Ectodermal cell (in vitro differentiated cells): ENCODE measurements around the gene CCT3.
"Not testable (repeated sequence)": the region's sequence is repeated elsewhere in the genome, so short reads cannot be mapped to it uniquely, and the experiment has no call there.

ENCODE experiments used
- H3K27ac ChIP-seq: 2 replicates; pipeline ENCODE4 v1.7.0; 2013; ENCODE audit warnings: mild to moderate bottlenecking, low read depth, low read length; ENCODE audit not compliant: insufficient read depth, poor library complexity, severe bottlenecking
- H3K27me3 ChIP-seq: 2 replicates; pipeline ENCODE4 v1.7.0; 2013; ENCODE audit warnings: mild to moderate bottlenecking, low read length; ENCODE audit not compliant: insufficient read depth, control insufficient read depth, poor library complexity, severe bottlenecking
- H3K36me3 ChIP-seq: one replicate; pipeline ENCODE4 v1.7.0; 2013; ENCODE audit warnings: low read length; ENCODE audit not compliant: control insufficient read depth, insufficient read depth
- H3K4me1 ChIP-seq: one replicate; pipeline ENCODE4 v1.7.0; 2013; ENCODE audit warnings: low read length; ENCODE audit not compliant: control insufficient read depth, insufficient read depth
- H3K4me3 ChIP-seq: 2 replicates; pipeline ENCODE4 v1.7.0; 2013; ENCODE audit warnings: low read depth, low read length, control low read depth; ENCODE audit not compliant: insufficient read depth
- H3K9me3 ChIP-seq: 2 replicates; pipeline ENCODE4 v1.7.0; 2013; ENCODE audit warnings: mild to moderate bottlenecking, low read length, moderate library complexity; ENCODE audit not compliant: control insufficient read depth
- WGBS, 2 experiments: methylation state at CpG; one replicate each; pipeline ENCODE4 v1.1.7; 2013; ENCODE audit warnings: missing lambda C conversion rate in 2 of 2; 5-methylcytosine and 5-hydroxymethylcytosine counted together

CCT3 gene

GRCh38 chr1:156356875-156357534 is 18.9 kb upstream of the CCT3 start:
- no peaks in the 10 kb centered on the region for H3K36me3 ChIP-seq
- no peak overlapping the region for H3K27ac ChIP-seq
- H3K27me3 ChIP-seq, result peaks cover 25% of the 10 kb centered on the region
- H3K4me3 ChIP-seq, result no peak overlapping the region
- 11 to 13% methylated on average over 22 of the region's 22 CpGs for WGBS, 2 experiments
- no peaks in the 10 kb centered on the region for H3K4me1 ChIP-seq
- no peaks in the 10 kb centered on the region for H3K9me3 ChIP-seq

- WGBS, 2 experiments, result 73 to 77% methylated on average over 6 of the region's 6 CpGs
- H3K4me1 ChIP-seq, result no peaks in the 10 kb centered on the region
Observed at GRCh38 chr1:156356262-156356874, 18.3 kb upstream of the CCT3 start.

DNA sequence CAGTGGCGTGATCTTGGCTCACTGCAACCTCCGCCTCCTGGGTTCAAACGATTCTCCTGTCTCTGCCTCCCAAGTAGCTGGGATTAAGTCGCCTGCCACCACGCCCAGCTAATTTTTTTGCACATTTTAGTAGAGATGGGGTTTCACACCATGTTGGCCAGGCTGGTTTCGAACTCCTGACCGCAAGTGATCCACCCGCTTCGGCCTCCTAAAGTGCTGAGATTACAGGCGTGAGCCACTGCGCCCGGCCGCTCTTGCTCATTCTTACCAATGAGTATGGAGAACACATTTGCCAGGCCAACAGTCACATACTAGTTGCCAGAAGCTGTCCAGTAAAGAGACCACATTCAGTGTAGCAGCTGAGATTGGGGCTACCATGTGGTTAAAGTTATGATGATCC is 14.4 kb upstream of the CCT3 start:
- not testable (repeated sequence) for H3K9me3 ChIP-seq, H3K4me3 ChIP-seq, H3K27ac ChIP-seq, H3K36me3 ChIP-seq, H3K4me1 ChIP-seq
- peaks cover 22% of the 10 kb centered on the region for H3K27me3 ChIP-seq
- WGBS, 2 experiments, result 92 to 94% methylated on average over 13 of the region's 13 CpGs

More at GRCh38 chr1:156356262-156356874, 18.3 kb upstream of the CCT3 start:
- H3K36me3 ChIP-seq, result no peaks in the 10 kb centered on the region
- H3K9me3 ChIP-seq, result no peaks in the 10 kb centered on the region
- no peak overlapping the region for H3K27ac ChIP-seq
- peaks cover 25% of the 10 kb centered on the region for H3K27me3 ChIP-seq
- H3K4me3 ChIP-seq, result no peak overlapping the region

- no peaks in the 10 kb centered on the region for H3K4me1 ChIP-seq
- 85 to 88% methylated on average over 4 of the region's 4 CpGs for WGBS, 2 experiments
- no peak overlapping the region for H3K27ac ChIP-seq
Observed at GRCh38 chr1:156347331-156347730, 9.2 kb upstream of the CCT3 start.

DNA sequence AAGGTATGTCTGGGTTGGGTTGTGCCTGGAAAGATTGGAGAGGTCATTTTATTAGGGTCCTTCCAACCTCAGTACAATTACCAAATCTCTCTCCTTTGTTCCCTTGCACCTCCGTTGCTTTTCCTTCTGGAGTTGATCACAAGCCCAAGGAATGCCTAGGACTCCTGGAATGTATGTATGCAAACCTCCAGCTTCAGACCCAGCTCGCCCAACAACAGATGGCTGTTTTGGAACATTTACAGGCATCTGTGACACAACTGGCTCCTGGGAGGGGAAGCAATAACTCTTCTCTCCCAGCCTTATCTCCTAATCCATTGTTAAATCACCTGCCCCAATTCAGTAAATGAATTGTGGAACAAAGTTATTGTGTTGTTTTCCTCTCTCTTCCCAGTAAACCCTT is 8.5 kb upstream of the CCT3 start:
- Histone ChIP-seq H3K4me1 (no peaks in the 10 kb centered on the region), H3K36me3 (no peaks in the 10 kb centered on the region), H3K27me3 (peaks cover 8% of the 10 kb centered on the region), H3K9me3 (no peaks in the 10 kb centered on the region), H3K4me3 (no peak overlapping the region), H3K27ac (no peak overlapping the region)
- 66 to 72% methylated on average over 2 of the region's 2 CpGs for WGBS, 2 experiments

More at GRCh38 chr1:156347331-156347730, 9.2 kb upstream of the CCT3 start:
- Histone ChIP-seq H3K4me3 (no peak overlapping the region), H3K36me3 (no peaks in the 10 kb centered on the region), H3K27me3 (peaks cover 8% of the 10 kb centered on the region), H3K9me3 (no peaks in the 10 kb centered on the region)

- H3K9me3 ChIP-seq, H3K27ac ChIP-seq, H3K4me3 ChIP-seq, H3K4me1 ChIP-seq, H3K36me3 ChIP-seq, H3K27me3 ChIP-seq: not testable (repeated sequence)
- 88 to 94% methylated on average over 2 of the region's 2 CpGs for WGBS, 2 experiments
Observed at GRCh38 chr1:156346035-156346434, 7.9 kb upstream of the CCT3 start.

GRCh38 chr1:156344409-156344808 is 6.3 kb upstream of the CCT3 start:
- no peaks in the 10 kb centered on the region for H3K9me3 ChIP-seq
- 87 to 94% methylated on average over 3 of the region's 3 CpGs for WGBS, 2 experiments
- H3K27me3 ChIP-seq, result peaks cover 8% of the 10 kb centered on the region
- no peak overlapping the region for H3K27ac ChIP-seq
- no peak overlapping the region for H3K4me3 ChIP-seq
- H3K36me3 ChIP-seq, result no peaks in the 10 kb centered on the region
- no peaks in the 10 kb centered on the region for H3K4me1 ChIP-seq

DNA sequence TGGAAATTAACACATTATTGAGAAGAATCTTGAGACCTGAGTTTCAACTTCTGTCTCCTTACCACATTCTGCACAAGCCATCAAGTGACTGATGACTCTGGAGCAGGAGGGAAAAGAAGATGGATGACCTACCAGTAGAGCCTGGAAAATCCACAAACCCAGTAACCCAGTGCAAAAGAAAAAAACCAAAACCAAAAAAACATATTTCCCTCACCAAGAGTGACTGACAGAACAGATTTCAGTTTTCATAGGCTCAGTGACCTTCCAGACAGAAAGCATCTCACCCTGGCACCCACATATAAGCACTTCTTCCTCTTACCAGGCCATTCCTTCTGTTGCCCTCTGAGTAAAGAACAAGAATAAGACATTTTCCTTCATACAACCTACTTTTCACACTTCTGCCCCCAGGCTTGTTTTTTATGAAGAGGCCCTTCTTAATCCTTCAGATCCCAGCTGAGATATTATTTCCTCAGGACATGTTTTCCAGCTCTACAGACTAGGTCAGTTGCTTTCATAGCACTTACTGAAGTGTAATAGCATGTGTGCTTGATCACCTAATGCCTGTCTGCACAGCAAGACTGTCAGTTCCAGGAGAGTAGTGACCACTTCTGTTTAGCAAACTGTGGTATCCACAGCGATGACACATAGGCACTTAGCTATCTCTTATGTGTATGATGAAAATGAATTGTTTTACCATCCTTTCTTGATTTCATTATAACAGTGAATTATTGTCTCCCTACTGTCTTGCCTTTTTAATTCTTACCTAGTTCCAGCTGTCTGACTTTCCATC is 4.3 kb upstream of the CCT3 start:
- Histone ChIP-seq H3K27me3 (peaks cover 3% of the 10 kb centered on the region), H3K9me3 (no peaks in the 10 kb centered on the region), H3K27ac (no peak overlapping the region), H3K4me1 (no peaks in the 10 kb centered on the region), H3K4me3 (no peak overlapping the region), H3K36me3 (no peaks in the 10 kb centered on the region)
- 89% methylated on average over 1 of the region's 1 CpG; no CpG with 5 or more reads in 1 of the 2 experiments for WGBS, 2 experiments

GRCh38 chr1:156337888-156338179 is 258 bp downstream of the CCT3 start:
- Histone ChIP-seq H3K36me3 (peaks cover 18% of the 10 kb centered on the region), H3K9me3 (no peaks in the 10 kb centered on the region), H3K4me3 (peak overlapping the region; percentile 78), H3K27ac (no peak overlapping the region), H3K4me1 (peaks cover 9% of the 10 kb centered on the region), H3K27me3 (no peaks in the 10 kb centered on the region)
- 1% methylated on average over 14 of the region's 14 CpGs for WGBS, 2 experiments

- WGBS, 2 experiments, result 29 to 30% methylated on average over 34 of the region's 34 CpGs
- H3K4me1 ChIP-seq, result peaks cover 9% of the 10 kb centered on the region
- no peak overlapping the region for H3K27ac ChIP-seq
- H3K9me3 ChIP-seq, result no peaks in the 10 kb centered on the region
- no peaks in the 10 kb centered on the region for H3K27me3 ChIP-seq
- peaks cover 23% of the 10 kb centered on the region for H3K36me3 ChIP-seq
- H3K4me3 ChIP-seq, result peak overlapping the region; percentile 78
Observed at GRCh38 chr1:156337052-156337887, 822 bp downstream of the CCT3 start.
